ENCODE measurements around the gene CDH13. TPM values are rescaled to one million over a fixed set of nuclear protein-coding genes. Genes with fewer than 3 reads are reported as not detected.

CDH13 gene
- total RNA-seq, 1 donor from 2014 or later, result 2.3 TPM

DNA sequence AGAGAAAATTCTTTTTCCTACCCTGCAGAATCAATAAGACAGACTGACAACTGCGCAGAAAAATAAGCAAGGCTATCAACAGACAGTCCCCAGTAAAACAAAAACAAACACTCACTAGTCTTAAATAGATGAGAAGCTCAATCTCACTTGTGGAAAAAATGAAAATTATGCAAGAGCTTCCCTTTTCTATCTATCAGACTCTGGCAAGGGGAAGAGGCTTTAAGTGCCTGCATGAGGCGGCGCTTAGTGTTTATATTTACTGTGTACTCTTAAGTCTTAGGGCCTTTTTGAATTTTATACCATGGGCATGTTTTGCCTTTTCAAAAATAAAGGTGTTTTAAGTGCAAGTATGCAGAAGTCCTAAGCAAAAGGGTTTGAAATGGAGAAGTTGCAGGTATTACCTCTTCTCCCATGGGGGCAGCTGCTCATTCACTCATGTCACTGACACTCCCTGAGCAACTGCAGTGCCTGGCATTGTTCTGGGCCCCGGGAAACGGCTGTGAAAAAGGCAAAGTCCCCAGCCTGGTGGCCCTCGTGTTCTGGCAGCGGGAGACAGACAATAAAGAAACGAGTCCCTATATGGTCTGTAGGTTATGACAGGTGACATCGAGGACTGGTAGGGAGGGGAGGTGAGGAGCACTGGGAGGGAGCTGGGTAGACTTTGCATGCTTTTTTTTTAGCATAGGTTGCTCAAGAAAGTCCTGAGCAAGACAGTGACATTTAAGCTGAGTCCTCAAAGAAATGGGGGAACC lies 1216.2 kb downstream of the CDH13 start:
- Mint-ChIP-seq H3K36me3 (ENCODE audit: low read depth, unreplicated experiment) (no peaks in the 10 kb centered on the region), H3K27me3 (ENCODE audit: unreplicated experiment) (peaks cover 2% of the 10 kb centered on the region), H3K4me3 (ENCODE audit: unreplicated experiment) (no peak overlapping the region), H3K27ac (ENCODE audit: unreplicated experiment) (no peak overlapping the region), H3K4me1 (ENCODE audit: unreplicated experiment) (peaks cover 11% of the 10 kb centered on the region), H3K9me3 (ENCODE audit: unreplicated experiment) (no peaks in the 10 kb centered on the region)
- no peak for DNase-seq (ENCODE audit: low spot score)
- TF ChIP-seq, protein P1, sequence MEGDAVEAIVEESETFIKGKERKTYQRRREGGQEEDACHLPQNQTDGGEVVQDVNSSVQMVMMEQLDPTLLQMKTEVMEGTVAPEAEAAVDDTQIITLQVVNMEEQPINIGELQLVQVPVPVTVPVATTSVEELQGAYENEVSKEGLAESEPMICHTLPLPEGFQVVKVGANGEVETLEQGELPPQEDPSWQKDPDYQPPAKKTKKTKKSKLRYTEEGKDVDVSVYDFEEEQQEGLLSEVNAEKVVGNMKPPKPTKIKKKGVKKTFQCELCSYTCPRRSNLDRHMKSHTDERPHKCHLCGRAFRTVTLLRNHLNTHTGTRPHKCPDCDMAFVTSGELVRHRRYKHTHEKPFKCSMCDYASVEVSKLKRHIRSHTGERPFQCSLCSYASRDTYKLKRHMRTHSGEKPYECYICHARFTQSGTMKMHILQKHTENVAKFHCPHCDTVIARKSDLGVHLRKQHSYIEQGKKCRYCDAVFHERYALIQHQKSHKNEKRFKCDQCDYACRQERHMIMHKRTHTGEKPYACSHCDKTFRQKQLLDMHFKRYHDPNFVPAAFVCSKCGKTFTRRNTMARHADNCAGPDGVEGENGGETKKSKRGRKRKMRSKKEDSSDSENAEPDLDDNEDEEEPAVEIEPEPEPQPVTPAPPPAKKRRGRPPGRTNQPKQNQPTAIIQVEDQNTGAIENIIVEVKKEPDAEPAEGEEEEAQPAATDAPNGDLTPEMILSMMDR (IDR thresholded peaks at IDR 0.05; ENCODE audit: unreplicated experiment), result no peak

DNA sequence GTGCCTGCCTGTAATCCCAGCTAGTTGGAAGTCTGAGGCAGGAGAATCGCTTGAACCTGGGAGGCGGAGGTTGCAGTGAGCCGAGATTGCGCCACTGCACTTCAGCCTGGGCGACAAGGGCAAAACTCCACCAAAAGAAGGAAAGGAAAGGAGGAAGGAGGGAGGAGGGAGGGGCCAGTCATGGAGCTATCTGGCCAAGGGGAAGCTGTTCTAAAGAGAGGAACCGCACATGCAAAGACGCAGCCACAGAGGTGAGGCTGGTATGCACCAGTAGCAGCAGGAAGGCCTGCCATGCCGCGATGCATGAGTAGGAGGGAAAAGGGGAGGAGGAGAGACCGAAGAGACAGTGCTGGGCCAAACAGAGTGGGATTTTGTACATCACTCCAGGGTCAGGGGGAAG lies 1216.9 kb downstream of the CDH13 start:
- Mint-ChIP-seq H3K27me3 (ENCODE audit: unreplicated experiment) (peaks cover 2% of the 10 kb centered on the region), H3K4me1 (ENCODE audit: unreplicated experiment) (peaks cover 12% of the 10 kb centered on the region), H3K36me3 (ENCODE audit: low read depth, unreplicated experiment) (no peaks in the 10 kb centered on the region), H3K27ac (ENCODE audit: unreplicated experiment) (no peak overlapping the region), H3K4me3 (ENCODE audit: unreplicated experiment) (no peak overlapping the region), H3K9me3 (ENCODE audit: unreplicated experiment) (no peaks in the 10 kb centered on the region)
- no peak for DNase-seq (ENCODE audit: low spot score)
- TF ChIP-seq, protein P1 (IDR thresholded peaks at IDR 0.05; ENCODE audit: unreplicated experiment), result no peak

DNA sequence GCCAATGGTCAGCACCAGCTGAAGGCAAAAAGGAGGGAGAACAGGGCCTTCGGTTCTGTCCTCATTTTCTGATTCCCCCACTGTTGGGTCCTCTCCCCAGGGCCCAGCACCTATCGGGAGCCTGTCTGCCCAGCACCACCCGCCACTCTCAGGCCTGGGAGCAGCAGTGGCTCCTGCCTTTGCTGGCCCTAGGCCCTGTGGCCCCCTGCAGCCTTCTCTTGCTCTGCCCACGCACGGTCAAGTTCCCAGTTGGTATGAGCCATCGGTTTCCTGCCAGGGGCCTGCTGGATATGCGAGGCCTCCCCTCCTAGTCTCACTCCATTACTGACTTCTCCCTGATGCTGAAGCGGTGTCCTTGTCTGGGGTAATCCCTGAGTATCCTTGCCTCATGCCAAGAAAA lies 1218.5 kb downstream of the CDH13 start:
- Mint-ChIP-seq H3K4me1 (ENCODE audit: unreplicated experiment) (peaks cover 12% of the 10 kb centered on the region), H3K36me3 (ENCODE audit: low read depth, unreplicated experiment) (no peaks in the 10 kb centered on the region), H3K9me3 (ENCODE audit: unreplicated experiment) (no peaks in the 10 kb centered on the region), H3K27ac (ENCODE audit: unreplicated experiment) (no peak overlapping the region), H3K4me3 (ENCODE audit: unreplicated experiment) (no peak overlapping the region), H3K27me3 (ENCODE audit: unreplicated experiment) (peaks cover 2% of the 10 kb centered on the region)
- DNase-seq (ENCODE audit: low spot score), result no peak
- TF ChIP-seq, protein P1 (IDR thresholded peaks at IDR 0.05; ENCODE audit: unreplicated experiment), result no peak

DNA sequence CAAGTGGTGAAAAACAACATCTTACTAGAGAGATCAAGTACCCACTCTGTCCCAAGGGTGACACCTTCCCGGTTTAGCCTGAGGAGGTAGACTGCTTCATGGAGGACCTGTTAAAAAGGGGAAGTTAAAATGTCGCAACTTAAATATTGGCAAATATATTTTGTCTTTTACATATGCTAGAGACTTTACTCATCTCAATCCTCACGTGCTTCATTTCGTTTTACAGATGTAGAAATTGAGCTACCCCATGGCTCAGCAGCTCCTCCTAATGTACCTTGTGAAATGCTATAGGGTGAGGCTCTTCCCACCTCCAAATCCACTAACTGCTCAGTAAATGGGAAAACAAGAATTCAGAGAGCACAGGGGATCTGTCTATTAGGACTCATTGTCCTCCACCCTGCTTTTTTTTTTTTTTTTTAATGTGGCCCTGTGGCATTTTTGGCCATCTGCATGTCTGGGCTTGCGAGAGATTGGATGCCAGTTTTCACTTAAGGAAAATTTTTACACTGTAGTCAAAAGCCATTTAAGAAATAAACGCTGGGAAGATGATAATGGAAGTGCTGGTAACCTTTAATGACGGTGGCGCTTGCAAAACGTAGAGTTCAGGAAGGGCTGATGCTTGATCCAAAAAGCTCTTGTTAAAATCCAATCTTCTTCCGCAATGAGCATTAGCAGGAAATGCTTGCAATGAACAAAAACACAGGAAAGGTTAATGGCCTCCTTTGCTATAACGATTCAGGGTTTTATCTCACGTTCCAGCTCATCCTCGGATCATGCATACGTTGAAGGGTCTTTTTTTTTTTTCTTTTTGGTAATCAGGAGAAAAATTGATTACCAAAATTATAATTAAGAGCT lies 1220.8 kb downstream of the CDH13 start:
- H3K27me3 Mint-ChIP-seq (ENCODE audit: unreplicated experiment), result peaks cover 2% of the 10 kb centered on the region
- no peak overlapping the region for H3K4me3 Mint-ChIP-seq (ENCODE audit: unreplicated experiment)
- H3K4me1 Mint-ChIP-seq (ENCODE audit: unreplicated experiment), result peaks cover 12% of the 10 kb centered on the region
- TF ChIP-seq, protein P1 (IDR thresholded peaks at IDR 0.05; ENCODE audit: unreplicated experiment), result no peak
- no peaks in the 10 kb centered on the region for H3K36me3 Mint-ChIP-seq (ENCODE audit: low read depth, unreplicated experiment)
- H3K9me3 Mint-ChIP-seq (ENCODE audit: unreplicated experiment), result no peaks in the 10 kb centered on the region
- DNase-seq (ENCODE audit: low spot score), result no peak
- H3K27ac Mint-ChIP-seq (ENCODE audit: unreplicated experiment), result no peak overlapping the region

DNA sequence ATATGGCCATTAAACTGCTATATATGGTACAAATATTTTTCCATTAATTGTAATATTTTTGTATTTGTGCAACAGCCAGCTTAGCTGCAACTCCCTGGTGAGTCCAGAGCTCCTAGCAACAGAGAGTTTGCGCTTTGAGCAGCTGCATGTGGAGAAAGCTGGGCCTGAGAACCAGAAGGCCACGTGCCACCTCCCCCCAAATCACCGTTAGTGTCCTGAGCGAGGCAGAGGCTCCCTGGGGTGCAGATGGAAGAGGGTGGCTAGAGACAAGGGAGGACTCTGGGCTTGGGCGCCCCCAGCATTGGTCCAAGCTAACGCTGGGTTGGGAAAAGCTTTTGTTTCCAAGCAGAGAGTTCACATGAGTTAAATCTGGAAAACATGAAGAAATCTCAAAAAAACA lies 1222.7 kb downstream of the CDH13 start:
- no peak overlapping the region for H3K4me3 Mint-ChIP-seq (ENCODE audit: unreplicated experiment)
- no peaks in the 10 kb centered on the region for H3K36me3 Mint-ChIP-seq (ENCODE audit: low read depth, unreplicated experiment)
- H3K27me3 Mint-ChIP-seq (ENCODE audit: unreplicated experiment), result peaks cover 2% of the 10 kb centered on the region
- TF ChIP-seq, protein P1 (IDR thresholded peaks at IDR 0.05; ENCODE audit: unreplicated experiment), result no peak
- peaks cover 12% of the 10 kb centered on the region for H3K4me1 Mint-ChIP-seq (ENCODE audit: unreplicated experiment)
- no peaks in the 10 kb centered on the region for H3K9me3 Mint-ChIP-seq (ENCODE audit: unreplicated experiment)
- no peak for DNase-seq (ENCODE audit: low spot score)
- H3K27ac Mint-ChIP-seq (ENCODE audit: unreplicated experiment), result no peak overlapping the region

Data from endothelial cell (in vitro differentiated cells).